DOHH2 (cell line): ENCODE results near the gene EPB41L4B.

Experiments used
- CTCF ChIP-seq: fragments of 200-600 bp; sonication (generic); IDR thresholded peaks from one replicate; pipeline ENCODE4 v1.5.1; 2014; ENCODE audit warnings: antibody characterized with exemption, mild to moderate bottlenecking, low read depth, low read length; ENCODE audit not compliant: poor library complexity, severe bottlenecking
- EZH2phosphoT487 ChIP-seq: fragments of 200-600 bp; sonication (generic); IDR thresholded peaks from 2 replicates; pipeline ENCODE4 v1.6.1; 2017; ENCODE audit warnings: borderline replicate concordance, mild to moderate bottlenecking, antibody characterized with exemption, low read length, moderate library complexity, mixed read lengths

- no peak for TF ChIP-seq CTCF
- no peak for TF ChIP-seq EZH2phosphoT487
These were observed 152.7 kb downstream of the EPB41L4B start for GRCh38 chr9:109168170-109168569.
